ENCODE measurements around the gene KDM2B.

KDM2B gene

GRCh38 chr12:121534495-121535148 lies 46.2 kb downstream of the KDM2B start:
- peak overlapping the region; percentile 99 for H3K27ac ChIP-seq
- no peaks in the 10 kb centered on the region for H3K9me3 ChIP-seq (ENCODE audit: control insufficient read depth, low read length)
- peak overlapping the region; percentile 55 for H3K4me2 ChIP-seq (ENCODE audit: low read length)
- H3K4me1 ChIP-seq: peaks cover 38% of the 10 kb centered on the region
- H3K27me3 ChIP-seq (ENCODE audit: control insufficient read depth, insufficient read depth, low read length): no peaks in the 10 kb centered on the region
- H2AFZ ChIP-seq: peak overlapping the region; percentile 20
- TF ChIP-seq CTCF (IDR thresholded peaks at IDR 0.05): no peak
- peaks cover 16% of the 10 kb centered on the region for H3K79me2 ChIP-seq
- H3K4me3 ChIP-seq (ENCODE audit: low read depth, low read length): peak overlapping the region; percentile 6
- no peak overlapping the region for H3K9ac ChIP-seq
- no peaks in the 10 kb centered on the region for H3K36me3 ChIP-seq (ENCODE audit: control insufficient read depth, insufficient read depth, low read length)

- Histone ChIP-seq H3K4me1 (peaks cover 35% of the 10 kb centered on the region), H3K9ac (no peak overlapping the region)
Observed at GRCh38 chr12:121533394-121534090, 47.3 kb downstream of the KDM2B start.

GRCh38 chr12:121532503-121533393 lies 48.1 kb downstream of the KDM2B start:
- peaks cover 31% of the 10 kb centered on the region for H3K4me1 ChIP-seq
- peaks cover 28% of the 10 kb centered on the region for H3K79me2 ChIP-seq
- H2AFZ ChIP-seq: no peak overlapping the region
- no peak overlapping the region for H3K4me3 ChIP-seq (ENCODE audit: low read depth, low read length)
- no peaks in the 10 kb centered on the region for H3K27me3 ChIP-seq (ENCODE audit: control insufficient read depth, insufficient read depth, low read length)
- H3K4me2 ChIP-seq (ENCODE audit: low read length): no peak overlapping the region
- peak overlapping the region; percentile 22 for H3K27ac ChIP-seq
- H3K9me3 ChIP-seq (ENCODE audit: control insufficient read depth, low read length): no peaks in the 10 kb centered on the region
- H3K36me3 ChIP-seq (ENCODE audit: control insufficient read depth, insufficient read depth, low read length): no peaks in the 10 kb centered on the region
- H3K9ac ChIP-seq: no peak overlapping the region
- no peak for TF ChIP-seq CTCF (IDR thresholded peaks at IDR 0.05)

More at GRCh38 chr12:121533394-121534090, 47.3 kb downstream of the KDM2B start:
- peaks cover 24% of the 10 kb centered on the region for H3K79me2 ChIP-seq
- no peak overlapping the region for H3K4me3 ChIP-seq (ENCODE audit: low read depth, low read length)
- H3K9me3 ChIP-seq (ENCODE audit: control insufficient read depth, low read length): no peaks in the 10 kb centered on the region
- no peaks in the 10 kb centered on the region for H3K27me3 ChIP-seq (ENCODE audit: control insufficient read depth, insufficient read depth, low read length)
- no peaks in the 10 kb centered on the region for H3K36me3 ChIP-seq (ENCODE audit: control insufficient read depth, insufficient read depth, low read length)
- TF ChIP-seq CTCF (IDR thresholded peaks at IDR 0.05): no peak
- peak overlapping the region; percentile 99 for H3K27ac ChIP-seq
- no peak overlapping the region for H3K4me2 ChIP-seq (ENCODE audit: low read length)
- H2AFZ ChIP-seq: no peak overlapping the region

GRCh38 chr12:121531356-121531750 lies 49.5 kb downstream of the KDM2B start:
- Histone ChIP-seq H3K27ac (no peak overlapping the region), H3K79me2 (peaks cover 34% of the 10 kb centered on the region), H3K36me3 (ENCODE audit: control insufficient read depth, insufficient read depth, low read length) (no peaks in the 10 kb centered on the region), H2AFZ (no peak overlapping the region), H3K9me3 (ENCODE audit: control insufficient read depth, low read length) (no peaks in the 10 kb centered on the region), H3K27me3 (ENCODE audit: control insufficient read depth, insufficient read depth, low read length) (no peaks in the 10 kb centered on the region), H3K4me1 (peaks cover 24% of the 10 kb centered on the region), H3K4me2 (ENCODE audit: low read length) (no peak overlapping the region), H3K4me3 (ENCODE audit: low read depth, low read length) (no peak overlapping the region), H3K9ac (no peak overlapping the region)
- TF ChIP-seq CTCF (IDR thresholded peaks at IDR 0.05): no peak
